Amygdala (tissue), 56 donors: ENCODE data around the gene KRTAP10-3.
A peak's percentile ranks its signal among the peaks of the same experiment; 100 is the strongest.
"Not testable (repeated sequence)": the region's sequence is repeated elsewhere in the genome, so short reads cannot be mapped to it uniquely, and the experiment has no call there.

ENCODE experiments used
- DNase-seq, 56 donors: peaks; one replicate each; lab custom pipeline; 2025; lab: John Stamatoyannopoulos, UW

The KRTAP10-3 gene

GRCh38 chr21:44590897-44591800 lies 32.6 kb upstream of the KRTAP10-3 start:
- DNase-seq = not testable (repeated sequence)

- DNase-seq = no peak
Observed at GRCh38 chr21:44590311-44590721, 31.7 kb upstream of the KRTAP10-3 start.

- no peak for DNase-seq
Observed at GRCh38 chr21:44589586-44590305, 31.2 kb upstream of the KRTAP10-3 start.

DNA sequence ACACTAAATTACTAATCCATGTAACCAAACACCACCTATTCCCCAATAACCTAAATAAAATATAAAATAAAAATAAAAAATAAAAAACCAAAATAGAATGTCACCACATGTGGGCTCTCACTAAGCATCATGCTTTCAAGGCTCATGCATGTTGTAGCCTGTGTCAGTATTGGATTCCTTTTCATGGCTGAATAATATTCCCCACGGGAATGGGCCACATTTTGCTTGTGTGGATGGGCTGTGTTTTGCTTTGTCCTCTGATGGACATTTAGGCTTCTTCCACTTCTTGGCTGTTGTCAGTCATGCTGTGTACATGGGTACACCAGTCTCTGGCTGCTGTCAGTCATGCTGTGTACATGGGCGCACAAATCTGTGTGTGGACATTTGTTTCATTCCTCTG lies 30.5 kb upstream of the KRTAP10-3 start:
- no peak for DNase-seq

DNA sequence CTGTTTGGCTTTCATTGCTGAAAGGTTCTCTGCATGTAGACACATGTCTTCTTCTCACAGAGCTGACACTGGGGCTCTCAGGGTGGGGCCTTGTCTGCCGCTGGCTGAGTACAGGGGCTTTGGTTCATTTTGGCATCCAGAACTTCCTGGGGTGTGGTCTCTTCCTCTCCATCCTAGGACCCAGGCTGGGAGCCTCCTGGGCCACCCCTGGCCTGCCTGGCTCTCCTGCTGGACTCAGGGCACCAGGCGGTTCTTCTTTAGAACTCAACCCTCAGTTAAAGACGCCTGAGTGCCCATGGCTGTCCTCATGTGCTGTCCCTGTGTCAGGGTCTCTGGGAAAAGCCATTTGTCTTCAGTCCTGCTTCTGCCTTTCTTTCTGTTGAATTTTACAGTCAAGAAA lies 27.3 kb upstream of the KRTAP10-3 start:
- DNase-seq = no peak

DNA sequence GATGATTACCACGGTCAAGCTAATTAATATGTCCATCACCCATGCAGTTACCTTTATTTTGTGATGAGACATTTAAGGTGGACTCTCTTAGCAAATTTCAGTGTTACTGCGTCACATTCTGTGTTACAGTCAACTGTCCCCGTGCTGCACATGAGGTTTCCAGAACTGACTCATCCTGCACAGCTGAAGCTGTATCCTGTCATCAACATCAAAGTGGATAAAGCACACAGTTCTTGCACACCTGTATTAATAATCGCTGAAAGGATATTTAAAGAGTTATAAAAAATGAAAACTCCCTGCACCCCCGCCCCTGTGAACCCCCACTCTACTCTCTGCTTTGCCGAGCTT lies 25.2 kb upstream of the KRTAP10-3 start:
- DNase-seq = no peak

DNA sequence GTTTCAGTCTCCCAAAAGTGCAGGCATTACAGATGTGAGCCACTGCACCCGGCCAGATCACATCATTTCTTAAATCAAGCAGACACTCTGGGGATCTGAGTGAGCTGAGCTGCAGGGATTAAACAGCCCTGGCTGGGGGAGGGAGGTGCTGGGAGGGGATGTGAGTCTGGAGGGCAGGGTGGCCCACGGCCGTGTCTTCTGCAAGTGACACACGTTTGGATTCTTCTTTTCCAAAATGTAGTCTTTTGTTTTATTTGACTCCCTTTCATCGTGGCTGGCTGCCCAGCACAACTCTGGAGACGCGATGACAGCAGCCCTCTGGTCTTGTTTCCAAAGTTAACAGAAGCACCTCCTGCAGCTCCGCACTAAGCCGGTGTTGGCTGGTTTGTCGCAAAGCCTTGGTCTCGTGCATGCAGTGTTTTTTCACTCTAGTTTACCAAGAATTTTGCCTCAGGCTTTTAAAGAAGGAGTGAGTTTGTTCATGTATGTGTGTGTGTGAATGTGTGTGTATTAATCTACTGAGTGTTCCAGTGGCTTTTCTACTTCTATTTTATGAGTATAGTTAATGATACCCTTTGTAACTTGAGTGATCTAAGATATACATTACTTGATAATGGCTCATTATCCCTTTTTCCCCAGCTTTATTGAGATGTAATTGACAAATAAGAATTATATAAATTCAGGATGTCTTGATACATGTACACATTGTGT lies 24.6 kb upstream of the KRTAP10-3 start:
- DNase-seq = no peak

DNA sequence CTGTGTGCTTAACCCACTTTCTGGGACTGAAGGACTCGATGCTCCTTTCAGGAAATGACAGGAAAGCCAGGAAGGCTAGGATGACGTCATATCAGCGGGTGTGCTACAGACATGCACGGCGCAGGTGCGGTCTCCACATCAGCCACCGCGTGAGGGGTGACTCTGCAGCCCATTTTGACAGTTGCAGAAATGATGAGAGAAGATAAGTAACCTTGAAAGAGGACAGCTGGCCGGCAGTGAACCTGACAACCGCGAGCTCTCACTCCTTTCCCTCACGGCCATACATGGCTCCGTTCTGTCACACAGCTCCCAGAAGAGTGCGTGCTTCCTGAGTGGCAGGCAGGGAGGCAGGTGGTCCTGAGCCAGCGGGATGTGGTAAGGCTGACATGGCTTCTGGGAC lies 23.5 kb upstream of the KRTAP10-3 start:
- no peak for DNase-seq

- no peak for DNase-seq
Observed at GRCh38 chr21:44581158-44581557, 22.6 kb upstream of the KRTAP10-3 start.

DNA sequence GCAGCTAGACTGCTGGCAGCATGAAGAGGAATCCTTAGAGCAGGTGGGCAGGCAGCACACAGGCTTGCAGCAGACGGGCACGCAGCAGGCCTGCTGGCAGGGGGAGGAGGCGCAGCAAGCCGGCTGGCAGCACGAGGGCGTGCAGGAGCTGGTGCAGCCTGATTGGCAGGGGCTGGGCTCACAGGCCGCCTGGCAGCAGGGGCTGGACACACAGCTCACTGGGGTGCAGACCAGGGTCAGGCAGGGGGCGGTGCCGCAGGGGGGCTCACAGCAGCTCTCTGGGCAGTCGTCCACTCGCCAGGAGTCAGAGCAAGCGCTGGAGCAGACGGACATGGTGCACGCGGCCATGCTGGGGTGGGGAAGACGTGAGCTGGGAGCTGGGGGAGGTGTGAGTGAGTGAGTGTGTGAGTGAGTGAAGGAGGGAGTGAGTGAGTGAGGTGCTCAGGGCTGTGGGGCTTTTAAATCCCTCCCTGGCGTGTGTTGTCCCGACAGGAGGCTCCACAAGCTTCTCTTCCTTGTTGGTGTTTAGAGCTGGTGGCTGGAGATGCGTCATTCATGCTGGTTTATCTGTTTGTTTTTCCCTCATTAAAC lies 21.7 kb upstream of the KRTAP10-3 start, which contains the start of gene KRTAP10-5:
KRTAP10-5 (minus strand) TSS at position 374 of the 591 bp plus-strand sequence; CDS start at position 348, 26 bp downstream.
- peak in 3 of 56 donors; percentile 5 to 52 (median 18) for DNase-seq

DNA sequence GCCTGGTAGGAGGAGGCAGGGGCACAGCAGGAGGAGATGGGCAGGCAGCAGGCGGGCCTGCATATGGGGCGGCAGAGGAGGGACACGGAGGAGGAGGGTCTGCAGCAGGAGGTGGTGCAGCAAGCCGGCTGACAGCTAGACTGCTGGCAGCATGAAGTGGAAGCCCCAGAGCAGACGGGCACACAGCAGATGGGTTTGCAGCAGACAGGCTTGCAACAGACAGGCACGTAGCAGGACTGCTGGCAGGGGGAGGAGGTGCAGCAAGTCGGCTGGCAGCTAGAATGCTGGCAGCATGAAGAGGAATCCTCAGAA lies 21.2 kb upstream of the KRTAP10-3 start:
- no peak for DNase-seq

DNA sequence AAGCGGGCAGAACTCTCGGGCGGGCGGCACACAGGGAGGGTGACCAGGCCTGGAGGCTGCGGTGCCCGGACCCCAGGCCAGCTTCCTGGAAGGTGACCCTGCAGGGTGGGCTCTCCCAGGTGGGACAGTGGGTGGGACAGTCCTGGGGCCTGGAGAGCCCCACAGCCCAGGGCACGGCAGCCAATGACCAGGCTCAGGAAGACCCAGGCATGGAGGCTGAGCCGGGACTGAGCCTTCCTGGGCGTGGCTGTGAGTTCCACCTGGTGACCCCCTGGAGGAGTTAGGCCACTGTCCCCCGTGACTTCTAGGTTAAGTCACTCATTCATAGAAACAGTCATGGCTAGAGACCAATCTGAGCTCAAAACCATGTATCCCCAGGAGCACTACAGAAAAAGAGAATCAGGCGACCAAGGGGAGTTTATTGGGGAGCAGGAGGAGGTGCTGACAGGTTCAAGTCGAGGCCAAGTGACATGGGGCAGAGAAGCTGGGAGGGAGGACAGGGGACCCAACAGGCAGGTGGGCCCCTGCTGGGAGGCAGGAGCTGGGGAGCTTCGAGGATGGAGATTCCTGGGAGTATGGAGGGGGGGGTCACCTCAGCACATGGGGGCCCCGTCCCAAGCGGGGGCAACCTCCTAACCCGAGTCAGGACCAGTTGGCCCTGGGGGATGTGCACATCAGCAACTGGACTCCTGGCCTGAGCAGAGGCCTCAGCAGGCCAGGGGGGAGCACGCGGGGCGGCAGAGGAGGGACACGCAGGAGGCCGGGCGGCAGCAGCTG lies 20.6 kb upstream of the KRTAP10-3 start:
- no peak for DNase-seq

GRCh38 chr21:44578371-44579055 lies 19.9 kb upstream of the KRTAP10-3 start:
- no peak for DNase-seq

- DNase-seq = no peak
Observed at GRCh38 chr21:44576025-44576420, 17.4 kb upstream of the KRTAP10-3 start.

DNA sequence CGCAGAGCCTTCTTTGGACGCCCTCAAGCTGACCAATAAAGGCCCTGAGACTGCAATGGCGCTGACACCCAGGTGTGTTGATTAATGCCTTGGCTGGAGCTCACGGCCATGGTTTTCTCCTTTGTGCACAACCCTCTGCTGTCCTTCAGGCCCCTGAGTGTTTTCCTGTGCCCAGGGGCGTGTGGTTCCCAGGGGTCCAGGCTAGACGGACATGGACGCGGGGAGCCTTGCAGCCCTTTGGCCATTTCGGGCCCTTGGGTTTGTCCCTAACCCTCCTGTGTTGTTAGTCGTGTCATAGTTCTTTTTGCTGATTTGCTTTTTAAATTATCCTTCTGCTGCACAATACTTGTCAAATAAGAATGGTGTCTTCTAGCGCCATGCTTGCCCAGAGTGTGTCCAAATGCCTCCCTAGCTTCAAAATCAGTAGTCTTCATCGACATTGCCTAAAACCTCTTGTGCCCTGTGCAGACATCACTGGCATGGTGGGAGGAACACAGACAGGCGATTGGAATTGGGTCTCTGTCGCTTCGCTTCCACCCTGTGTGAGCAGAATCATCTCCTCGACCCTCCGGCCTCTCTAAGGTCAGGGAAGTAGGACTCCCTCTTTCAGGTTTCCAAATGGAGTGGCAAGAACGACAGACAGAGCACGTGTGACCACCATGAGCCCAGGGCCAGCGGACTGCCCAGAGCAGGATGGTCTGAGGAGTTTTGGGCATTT lies 16.9 kb upstream of the KRTAP10-3 start:
- DNase-seq = no peak

- DNase-seq = no peak
Observed at GRCh38 chr21:44574457-44575306, 16.1 kb upstream of the KRTAP10-3 start.

- DNase-seq = not testable (repeated sequence)
Observed at GRCh38 chr21:44573630-44574456, 15.2 kb upstream of the KRTAP10-3 start, which contains the start of gene KRTAP10-4. Gene KRTAP10-4 (plus strand): TSS chr21:44573729. CDS start chr21:44573759, 30 bp downstream.
